Mesendoderm (in vitro differentiated cells): ENCODE measurements around the gene PWWP2A.

Experiments
- DNase-seq: peaks from one replicate; pipeline ENCODE4 v3.0.0; 2013
- H2AK5ac ChIP-seq: 2 replicates; pipeline ENCODE4 v1.6.1; 2013; ENCODE audit warnings: low read length, inconsistent platforms
- H2BK120ac ChIP-seq: 2 replicates; pipeline ENCODE4 v1.6.1; 2013; ENCODE audit warnings: low read depth, mild to moderate bottlenecking, low read length, moderate library complexity, mixed read lengths
- H2BK15ac ChIP-seq: replicated peaks from 2 replicates; pipeline ENCODE4 v1.6.1; 2013; ENCODE audit warnings: low read depth, mild to moderate bottlenecking, moderate library complexity
- H2BK5ac ChIP-seq: 2 replicates; pipeline ENCODE4 v1.6.1; 2013; ENCODE audit warnings: low read length, inconsistent platforms
- H3K18ac ChIP-seq: 2 replicates; pipeline ENCODE4 v1.6.1; 2013; ENCODE audit warnings: mild to moderate bottlenecking, low read length, mixed read lengths
- H3K23ac ChIP-seq: one replicate; pipeline ENCODE4 v1.6.1; 2013; ENCODE audit warnings: low read length
- H3K27ac ChIP-seq: 2 replicates; pipeline ENCODE4 v1.5.1; 2013; ENCODE audit warnings: low read depth, mild to moderate bottlenecking, inconsistent platforms, low read length, moderate library complexity
- H3K27me3 ChIP-seq: 2 replicates; pipeline ENCODE4 v1.6.1; 2013; ENCODE audit warnings: low read length, control low read depth, mild to moderate bottlenecking, inconsistent platforms; ENCODE audit not compliant: insufficient read depth, poor library complexity
- H3K36me3 ChIP-seq: 2 replicates; pipeline ENCODE4 v1.6.1; 2013; ENCODE audit warnings: low read length, inconsistent platforms; ENCODE audit not compliant: control insufficient read depth, insufficient read depth
- H3K4ac ChIP-seq: one replicate; pipeline ENCODE4 v1.6.1; 2013; ENCODE audit warnings: low read depth, mild to moderate bottlenecking, low read length, moderate library complexity
- H3K4me1 ChIP-seq: 2 replicates; pipeline ENCODE4 v1.6.1; 2013; ENCODE audit warnings: low read depth, low read length, inconsistent platforms; ENCODE audit not compliant: control insufficient read depth
- H3K4me2 ChIP-seq: 2 replicates; pipeline ENCODE4 v1.6.1; 2013; ENCODE audit warnings: low read length
- H3K4me3 ChIP-seq: 2 replicates; pipeline ENCODE4 v1.5.1; 2013; ENCODE audit warnings: mild to moderate bottlenecking, low read length
- H3K56ac ChIP-seq: one replicate; pipeline ENCODE4 v1.6.1; 2013; ENCODE audit warnings: low read length
- H3K79me1 ChIP-seq: 2 replicates; pipeline ENCODE4 v1.6.1; 2013; ENCODE audit warnings: low read length, inconsistent platforms
- H3K79me2 ChIP-seq: 2 replicates; pipeline ENCODE4 v1.6.1; 2013; ENCODE audit warnings: mild to moderate bottlenecking, low read length; ENCODE audit not compliant: control insufficient read depth, insufficient read depth
- H3K9ac ChIP-seq: 2 replicates; pipeline ENCODE4 v1.6.1; 2013; ENCODE audit warnings: low read length, inconsistent platforms
- H4K5ac ChIP-seq: one replicate; pipeline ENCODE4 v1.6.1; 2013; ENCODE audit warnings: low read length
- H4K8ac ChIP-seq: one replicate; pipeline ENCODE4 v1.6.1; 2013; ENCODE audit warnings: low read depth, mild to moderate bottlenecking, control low read depth, low read length, moderate library complexity
- WGBS: extraction: QIAGEN DNeasy Blood & Tissue Kit; methylation state at CpG from one replicate; pipeline ENCODE4 v1.1.7; 2013; ENCODE audit warnings: low lambda C conversion rate, missing lambda C conversion rate; ENCODE audit not compliant: insufficient coverage; ENCODE audit errors: extremely low coverage; 5-methylcytosine and 5-hydroxymethylcytosine counted together

PWWP2A gene

GRCh38 chr5:160119905-160120266 is 636 bp upstream of the PWWP2A start:
- no peak overlapping the region for H3K18ac ChIP-seq
- H3K4me3 ChIP-seq = peak overlapping the region; percentile 18
- H2BK120ac ChIP-seq = no peak overlapping the region
- H3K36me3 ChIP-seq = no peaks in the 10 kb centered on the region
- H3K27ac ChIP-seq = no peak overlapping the region
- no peak overlapping the region for H4K5ac ChIP-seq
- H3K56ac ChIP-seq = peak overlapping the region; percentile 70
- no peak overlapping the region for H2BK15ac ChIP-seq
- H2AK5ac ChIP-seq = no peak overlapping the region
- H3K27me3 ChIP-seq = no peaks in the 10 kb centered on the region
- H3K79me2 ChIP-seq = peaks cover 12% of the 10 kb centered on the region
- no peak overlapping the region for H3K23ac ChIP-seq
- no peak overlapping the region for H3K4ac ChIP-seq
- no CpG with 5 or more reads among the region's 12 CpGs for WGBS
- peak overlapping the region; percentile 40 for H3K9ac ChIP-seq
- H3K4me2 ChIP-seq = peak overlapping the region; percentile 63
- H3K79me1 ChIP-seq = no peaks in the 10 kb centered on the region
- no peak for DNase-seq
- no peak overlapping the region for H2BK5ac ChIP-seq
- no peaks in the 10 kb centered on the region for H3K4me1 ChIP-seq
- H4K8ac ChIP-seq = no peak overlapping the region

DNA sequence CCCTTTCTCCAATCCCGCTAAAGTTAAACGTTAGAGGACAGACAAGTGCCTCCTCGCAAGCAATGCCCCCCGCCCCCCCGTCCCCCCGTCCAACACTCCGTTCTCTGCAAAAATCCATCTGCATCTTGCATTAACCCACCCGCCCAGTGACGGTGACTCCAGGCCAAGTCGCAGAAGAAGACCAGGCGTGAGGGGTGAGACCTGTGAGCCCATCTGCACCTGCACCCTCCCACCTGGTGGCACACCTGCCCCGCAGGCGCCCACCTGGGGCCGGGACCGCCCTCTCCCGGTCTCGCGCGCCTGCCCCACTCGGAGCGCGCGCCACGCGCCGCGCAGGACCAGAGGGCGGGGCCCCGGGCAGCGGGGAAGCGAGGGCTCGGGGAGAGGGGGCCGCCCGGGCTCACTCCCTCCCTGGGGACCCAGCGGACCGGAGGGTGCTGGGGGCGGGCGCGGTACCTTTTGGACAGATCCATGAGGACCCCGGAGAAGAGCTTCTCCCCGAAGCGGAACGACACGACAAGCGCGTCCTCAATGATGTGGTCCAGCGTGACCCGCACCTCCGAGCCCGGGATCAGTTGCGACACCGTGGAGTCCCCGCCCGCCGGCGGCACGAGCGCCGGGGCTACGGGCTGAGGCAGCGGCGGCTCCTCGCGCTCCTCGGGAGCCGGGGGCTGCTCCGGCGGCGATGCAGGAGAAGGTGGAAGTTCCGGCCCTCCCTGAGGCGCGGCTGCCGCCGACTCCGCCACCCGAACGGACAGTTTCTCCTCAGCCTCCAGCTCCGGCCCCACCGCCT is 705 bp downstream of the PWWP2A start:
- Histone ChIP-seq H3K56ac (peak overlapping the region; percentile 95), H2AK5ac (no peak overlapping the region), H4K5ac (no peak overlapping the region), H3K4me2 (peak overlapping the region; percentile 78), H3K23ac (peak overlapping the region; percentile 89), H3K79me1 (no peaks in the 10 kb centered on the region), H3K27ac (peak overlapping the region; percentile 95), H3K36me3 (no peaks in the 10 kb centered on the region), H4K8ac (peak overlapping the region; percentile 93), H2BK15ac (no peak overlapping the region), H3K9ac (peak overlapping the region; percentile 95), H3K4ac (peak overlapping the region; percentile 87), H2BK120ac (no peak overlapping the region), H3K4me3 (peak overlapping the region; percentile 93), H3K4me1 (no peaks in the 10 kb centered on the region), H3K27me3 (no peaks in the 10 kb centered on the region), H3K18ac (peak overlapping the region; percentile 89), H2BK5ac (peak overlapping the region; percentile 55), H3K79me2 (peaks cover 12% of the 10 kb centered on the region)
- no CpG with 5 or more reads among the region's 79 CpGs for WGBS
- DNase-seq = peak; percentile 23

DNA sequence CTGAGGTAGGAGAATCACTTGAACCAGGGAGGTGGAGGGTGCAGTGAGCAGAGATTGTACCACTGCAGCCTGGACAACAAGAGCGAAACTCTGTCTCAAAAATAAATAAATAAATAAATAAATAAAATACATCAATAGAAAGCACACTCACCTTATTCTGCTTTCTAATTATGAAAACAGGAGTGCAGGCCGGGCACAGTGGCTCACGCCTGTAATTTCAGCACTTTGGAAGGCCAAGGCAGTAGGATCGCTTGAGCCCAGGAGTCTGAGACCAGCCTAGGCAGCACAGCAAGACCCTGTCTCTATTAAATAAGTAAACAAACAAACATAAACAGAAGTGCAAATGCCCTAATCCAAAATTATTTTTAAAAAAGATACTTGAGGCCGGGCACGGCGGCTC is 2.3 kb downstream of the PWWP2A start:
- Histone ChIP-seq H2BK15ac (no peak overlapping the region), H3K4me1 (no peaks in the 10 kb centered on the region), H4K5ac (no peak overlapping the region), H3K4ac (no peak overlapping the region), H3K27me3 (no peaks in the 10 kb centered on the region), H3K23ac (no peak overlapping the region), H3K4me3 (no peak overlapping the region), H2BK5ac (no peak overlapping the region), H3K18ac (no peak overlapping the region), H3K79me1 (peaks cover 2% of the 10 kb centered on the region), H2BK120ac (no peak overlapping the region), H3K36me3 (no peaks in the 10 kb centered on the region), H3K27ac (no peak overlapping the region), H4K8ac (no peak overlapping the region), H3K4me2 (no peak overlapping the region), H3K79me2 (peaks cover 17% of the 10 kb centered on the region), H3K9ac (no peak overlapping the region), H2AK5ac (no peak overlapping the region), H3K56ac (no peak overlapping the region)
- no peak for DNase-seq
- WGBS = no CpG with 5 or more reads among the region's 7 CpGs

- Histone ChIP-seq H3K4me1 (no peaks in the 10 kb centered on the region), H3K27me3 (no peaks in the 10 kb centered on the region), H3K56ac (no peak overlapping the region), H3K36me3 (no peaks in the 10 kb centered on the region), H2BK5ac (no peak overlapping the region), H4K8ac (no peak overlapping the region), H3K4me2 (no peak overlapping the region), H3K27ac (no peak overlapping the region), H3K79me2 (peaks cover 11% of the 10 kb centered on the region), H3K79me1 (peaks cover 3% of the 10 kb centered on the region), H2BK15ac (no peak overlapping the region), H3K23ac (no peak overlapping the region), H2BK120ac (no peak overlapping the region), H3K4ac (no peak overlapping the region), H3K9ac (no peak overlapping the region), H2AK5ac (no peak overlapping the region), H4K5ac (no peak overlapping the region), H3K4me3 (no peak overlapping the region), H3K18ac (no peak overlapping the region)
- no peak for DNase-seq
- no CpG with 5 or more reads among the region's 2 CpGs for WGBS
These were observed 11.1 kb downstream of the PWWP2A start for GRCh38 chr5:160108124-160108523.

- Histone ChIP-seq H3K4me2 (no peak overlapping the region), H3K4ac (no peak overlapping the region), H4K8ac (no peak overlapping the region), H2BK120ac (no peak overlapping the region), H3K4me3 (no peak overlapping the region), H3K4me1 (no peaks in the 10 kb centered on the region), H2AK5ac (no peak overlapping the region), H3K23ac (no peak overlapping the region), H3K18ac (no peak overlapping the region), H3K56ac (no peak overlapping the region), H2BK15ac (no peak overlapping the region), H3K79me2 (peaks cover 8% of the 10 kb centered on the region), H4K5ac (no peak overlapping the region), H3K79me1 (peaks cover 3% of the 10 kb centered on the region), H3K27me3 (no peaks in the 10 kb centered on the region), H3K9ac (no peak overlapping the region), H2BK5ac (no peak overlapping the region), H3K36me3 (no peaks in the 10 kb centered on the region), H3K27ac (no peak overlapping the region)
- no CpG with 5 or more reads among the region's 4 CpGs for WGBS
- DNase-seq = no peak
These were observed 13.4 kb downstream of the PWWP2A start for GRCh38 chr5:160105686-160106360.
